NCI-H2171 treated with DMSO at 0.1 percent for 48 hours (cell line): Measurements from ENCODE around the gene GASK1B.

ENCODE experiments used
- DNase-seq: peaks from one replicate; lab custom pipeline; 2025; lab: John Stamatoyannopoulos, UW

Gene GASK1B

DNA sequence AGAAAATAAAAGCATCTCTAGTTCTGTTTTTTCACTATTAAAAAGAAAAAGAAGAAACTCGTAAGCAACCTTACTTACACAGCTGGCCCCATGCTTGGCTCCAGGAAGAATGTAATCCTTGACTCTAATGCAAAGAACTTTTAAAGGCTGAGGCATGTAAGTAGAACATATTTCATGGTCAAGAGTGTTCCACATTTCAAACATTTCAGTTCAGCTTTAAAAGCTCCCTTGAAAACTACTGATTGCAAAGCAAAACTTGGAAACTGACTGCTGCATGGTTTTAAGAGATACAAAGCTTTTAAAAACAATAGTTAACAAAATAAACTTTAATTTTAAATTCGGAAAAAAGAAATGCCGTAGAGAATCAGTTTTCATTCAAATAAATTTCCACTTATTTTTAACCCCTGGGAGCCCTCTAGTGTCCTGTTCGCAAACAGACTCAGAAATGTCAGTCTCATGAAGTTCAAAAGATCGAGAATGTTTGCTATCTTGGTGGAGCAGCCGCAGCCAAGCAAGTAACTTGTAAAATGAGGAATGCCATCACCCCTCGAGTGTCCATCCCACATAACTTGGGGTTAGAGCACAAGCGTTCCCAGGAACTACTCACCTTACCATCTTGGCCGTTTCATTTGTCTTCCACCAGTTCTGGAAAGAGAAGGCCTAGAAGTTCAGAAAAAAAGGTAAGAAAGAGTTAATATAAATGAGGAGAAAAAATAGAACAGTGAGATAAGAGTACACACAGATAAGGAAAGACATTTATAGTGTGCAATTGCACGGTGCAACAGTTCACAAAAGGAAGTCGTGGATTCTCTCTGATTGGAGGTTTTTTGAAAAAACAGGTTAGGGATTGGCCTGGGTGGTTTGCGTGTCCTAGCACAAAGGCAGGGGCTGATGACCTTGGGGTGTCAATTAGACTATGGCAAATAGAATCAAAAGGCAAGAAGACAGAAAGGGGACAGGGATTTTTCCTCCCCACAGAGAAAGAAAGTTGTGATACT is at the start of gene GASK1B:
TSS of gene GASK1B (minus strand) at position 765 of the 998 bp plus-strand sequence. CDS start 1,650 bp downstream, outside the sequence.
- peak; percentile 20 for DNase-seq

DNA sequence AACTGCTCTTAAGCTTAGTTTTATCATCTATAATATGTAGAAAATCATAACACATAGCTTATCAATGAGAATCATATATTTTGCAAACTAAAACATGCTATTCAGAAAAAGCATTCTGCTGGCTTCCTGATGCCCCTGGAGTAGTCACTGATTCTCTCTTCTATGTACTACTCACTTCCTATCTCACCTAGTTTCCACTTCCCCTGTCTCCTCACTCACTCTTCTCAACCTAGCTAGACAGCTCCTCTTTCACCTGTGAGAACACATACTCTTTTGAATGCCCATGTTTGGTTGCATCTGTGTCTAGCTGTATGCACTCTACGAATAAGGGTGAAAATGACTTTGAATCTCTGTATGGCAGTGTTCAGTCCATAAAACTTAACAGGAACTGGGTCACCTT is 46.8 kb upstream of the GASK1B start:
- DNase-seq, result no peak

DNA sequence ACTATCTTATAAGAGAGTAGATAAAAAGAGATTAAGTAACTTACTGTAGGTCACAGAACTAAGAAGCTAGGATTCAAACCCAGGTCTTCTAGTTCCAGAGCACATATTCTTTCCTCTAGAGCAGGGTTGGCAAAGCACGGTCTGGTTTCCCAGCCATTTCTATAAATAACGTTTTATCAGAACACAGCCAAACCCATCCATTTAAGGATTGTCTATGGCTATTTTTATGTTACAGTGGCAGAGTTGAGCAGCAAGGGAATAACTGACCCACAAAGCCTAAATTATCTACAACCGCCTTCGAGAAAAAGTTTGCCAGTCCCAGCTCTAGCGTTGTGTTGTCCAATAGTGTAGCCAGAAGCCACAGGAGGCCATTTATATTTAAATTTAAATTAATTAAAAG is 44.9 kb upstream of the GASK1B start:
- no peak for DNase-seq

DNA sequence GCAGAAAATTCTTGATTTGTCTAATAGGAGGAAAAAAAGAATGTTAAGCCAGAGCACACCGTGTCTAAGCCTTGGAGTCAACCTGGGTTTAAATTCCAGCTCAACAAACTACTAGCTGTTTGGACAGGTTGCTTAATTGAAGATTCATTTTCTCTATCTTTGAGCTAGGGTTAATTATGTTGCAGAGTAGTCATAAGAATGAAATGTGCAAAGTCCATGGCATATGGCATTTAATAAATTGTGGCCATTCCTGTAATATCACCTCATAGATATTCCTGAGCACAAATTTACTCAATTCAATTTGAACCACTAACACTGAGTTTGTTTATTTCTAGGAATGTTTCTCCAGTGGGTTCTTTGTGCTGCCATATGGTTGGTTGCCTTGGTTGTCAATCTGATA is 42.0 kb upstream of the GASK1B start:
- no peak for DNase-seq

DNA sequence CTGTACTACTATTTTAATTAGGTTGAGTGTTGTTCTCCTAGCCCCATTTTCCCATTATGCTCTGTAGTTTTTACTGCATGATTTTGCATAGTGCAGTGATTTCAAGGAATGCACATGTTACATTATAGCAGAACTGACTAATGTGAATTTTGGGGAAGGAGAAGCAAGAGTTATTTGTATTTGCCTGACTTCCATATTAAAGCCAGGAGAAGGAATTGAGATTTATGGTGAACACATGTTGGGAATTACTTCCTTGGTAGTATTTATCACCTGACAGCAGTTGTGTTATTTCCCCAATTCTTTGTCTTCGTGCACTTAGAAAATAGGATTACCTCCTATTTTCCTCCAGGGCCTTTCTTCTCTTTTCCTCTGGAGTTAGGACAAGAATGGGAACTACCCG is 40.6 kb upstream of the GASK1B start:
- DNase-seq, result no peak

DNA sequence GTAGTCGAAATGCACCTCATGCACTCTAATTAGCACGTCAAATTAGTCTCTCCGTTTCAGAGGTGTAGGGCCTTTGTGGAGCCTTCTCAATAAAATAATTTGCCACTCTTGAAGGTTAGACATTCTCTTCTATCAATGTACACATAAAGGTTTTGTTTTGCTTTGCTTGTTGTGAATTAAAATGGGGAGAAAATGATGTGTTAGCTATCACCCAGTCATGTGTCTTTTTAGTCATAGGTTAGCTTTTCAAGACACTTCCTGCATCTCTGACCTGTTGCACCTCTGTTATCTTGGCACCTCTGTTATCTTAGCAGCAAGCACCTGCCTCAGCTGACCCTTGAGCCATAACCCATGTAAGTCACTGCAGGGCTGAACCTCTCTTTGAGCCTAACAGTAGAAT is 38.4 kb upstream of the GASK1B start:
- DNase-seq, result no peak

DNA sequence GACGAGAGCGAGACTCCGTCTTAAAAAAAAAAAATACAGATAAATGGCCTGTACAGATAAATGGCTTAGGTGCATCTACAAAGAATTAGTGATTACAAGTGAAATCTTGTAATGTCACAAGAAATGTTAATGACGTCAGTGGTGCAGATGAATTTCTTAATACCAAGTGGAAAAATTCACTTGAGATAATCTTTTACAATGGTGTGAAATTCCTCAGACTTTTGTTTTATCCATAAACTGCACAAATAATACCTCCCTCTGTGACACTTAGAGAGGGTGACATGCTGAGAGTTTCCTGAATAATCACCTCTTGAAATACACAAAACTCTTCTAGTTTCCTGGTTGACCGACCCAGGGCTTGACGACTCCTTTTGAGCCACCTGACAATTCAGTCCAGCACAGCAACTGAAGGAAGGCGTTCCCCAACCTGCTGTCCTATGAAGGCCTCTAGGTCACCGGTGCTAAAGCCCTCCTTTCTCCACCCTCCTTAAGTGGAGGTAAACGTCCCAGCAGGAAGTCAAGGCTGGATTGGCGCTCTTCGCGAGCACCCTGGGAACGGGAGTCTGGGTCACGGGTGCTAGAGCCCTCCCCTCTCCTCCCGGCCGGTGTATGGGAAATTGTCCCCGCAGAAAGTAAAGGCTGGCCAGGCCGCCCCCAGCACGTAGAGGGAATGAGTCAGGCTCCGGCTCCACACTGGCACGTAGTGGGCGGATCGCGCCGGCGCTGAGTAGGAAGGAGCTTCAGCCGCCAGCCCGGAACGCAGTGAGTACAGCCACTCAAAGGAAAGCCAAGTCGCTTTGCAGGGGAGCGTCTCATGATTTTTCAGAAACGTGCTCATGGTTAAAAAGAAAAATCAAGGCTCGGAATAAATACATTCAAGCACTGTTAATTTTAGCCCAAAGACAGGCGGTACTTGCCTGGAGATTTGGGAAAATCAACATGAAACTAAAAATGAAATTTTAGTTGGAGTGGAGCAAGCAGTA is 37.3 kb upstream of the GASK1B start, which contains the start of gene TMEM144:
TSS of gene TMEM144 (plus strand) at position 662 of the 983 bp plus-strand sequence. CDS start 2,182 bp downstream, outside the sequence.
- no peak for DNase-seq

DNA sequence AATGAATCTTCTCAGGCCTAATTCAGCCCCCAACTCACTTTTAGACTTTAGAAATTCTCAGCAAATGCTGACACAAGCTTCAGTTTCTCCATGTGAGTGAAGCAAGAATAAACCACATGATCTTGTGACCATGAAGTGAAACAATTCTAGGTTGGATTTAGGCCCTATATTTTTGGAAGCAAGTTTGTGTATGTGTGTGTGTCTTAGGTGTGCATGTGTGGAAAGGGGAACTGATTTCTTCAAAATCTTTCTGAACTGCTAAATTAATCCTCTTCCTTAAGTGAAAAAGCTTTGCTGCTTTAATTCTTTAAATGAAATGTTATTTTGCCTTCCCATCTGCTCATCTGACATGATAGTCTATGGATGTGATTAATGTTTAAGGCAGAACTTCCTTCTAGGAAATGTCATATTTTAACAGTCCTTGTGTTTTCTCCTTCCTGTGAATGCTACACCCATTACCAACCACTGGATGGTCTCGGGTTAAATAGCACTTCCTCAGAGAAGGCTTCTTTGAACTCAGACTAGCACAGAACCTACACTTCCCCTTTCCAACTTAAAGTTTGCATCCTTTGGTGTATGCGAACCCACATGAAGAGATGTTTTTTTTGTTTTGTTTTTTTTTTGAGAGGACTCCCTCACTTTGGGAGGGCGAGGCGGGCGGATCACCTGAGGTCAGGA is 36.3 kb upstream of the GASK1B start:
- DNase-seq, result no peak

DNA sequence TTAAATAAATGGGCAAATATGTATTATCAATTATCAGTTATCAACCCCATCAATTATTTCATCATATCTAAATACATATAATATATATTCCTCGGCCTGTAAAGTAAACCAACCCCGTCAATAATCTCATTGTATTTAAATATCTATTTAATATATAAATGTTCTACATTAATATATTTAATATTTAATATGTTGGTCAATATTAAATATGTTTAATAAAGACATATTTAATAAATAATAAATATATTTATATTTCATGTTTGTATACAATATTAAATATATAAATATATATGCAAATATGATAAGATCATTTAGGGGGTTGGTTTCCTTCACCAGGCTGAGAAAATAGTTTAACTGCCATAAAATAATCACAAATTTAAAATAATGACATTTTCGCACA is 31.1 kb upstream of the GASK1B start:
- no peak for DNase-seq

DNA sequence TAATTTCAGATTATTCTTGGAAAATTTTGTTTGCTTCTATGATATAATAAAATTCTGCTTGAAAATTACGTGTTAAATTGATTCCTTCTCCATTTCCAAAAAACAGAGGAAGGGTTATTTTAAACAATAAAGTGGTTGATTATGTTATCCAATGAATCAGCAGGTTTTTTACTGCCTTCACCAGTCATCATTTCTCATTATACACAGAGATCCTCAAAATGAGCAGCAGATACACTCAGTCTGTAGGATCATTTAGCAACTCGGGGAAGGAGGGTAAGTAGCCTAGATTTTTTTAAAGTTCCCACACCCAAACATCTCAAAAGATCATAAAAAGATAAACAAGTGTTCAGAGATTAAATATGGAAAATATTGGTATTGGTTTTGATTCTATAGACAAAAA is 30.6 kb upstream of the GASK1B start:
- no peak for DNase-seq

DNA sequence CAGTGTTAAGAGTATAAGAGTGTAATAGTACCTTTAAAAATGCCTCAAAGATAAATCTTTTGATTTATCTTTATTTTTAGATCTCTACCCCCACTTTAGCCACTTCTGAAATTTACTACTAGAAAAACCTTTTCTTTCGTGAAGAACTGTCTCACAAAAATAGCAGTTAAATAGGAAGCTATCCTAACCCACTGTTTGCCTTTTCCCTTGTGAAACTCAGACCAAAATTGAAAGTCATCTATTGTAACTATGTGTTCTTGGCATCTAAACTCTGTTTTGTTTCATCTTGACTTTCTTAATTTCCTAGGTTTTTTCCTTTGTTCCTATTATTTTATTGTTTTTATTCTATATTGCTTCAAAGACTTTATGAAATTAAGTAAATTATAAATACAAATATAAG is 29.7 kb upstream of the GASK1B start:
- DNase-seq, result no peak

DNA sequence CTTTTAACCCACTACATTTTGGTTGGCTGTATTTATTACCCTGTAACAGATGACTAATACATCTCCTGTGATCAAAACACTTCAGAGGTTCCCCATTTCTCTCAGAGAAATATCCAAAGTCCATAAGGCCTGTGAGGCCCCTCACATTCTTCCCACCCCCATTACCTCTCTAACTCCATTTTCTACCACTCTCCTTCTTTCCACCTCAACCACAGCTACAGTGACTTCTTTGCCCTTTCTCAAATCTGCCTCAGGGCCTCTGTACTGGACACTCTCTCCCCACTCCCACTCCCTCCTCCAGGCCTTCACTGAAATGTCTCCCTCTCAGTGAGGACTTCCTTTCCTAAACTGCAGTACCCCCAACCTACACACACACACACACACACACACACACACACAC is 29.1 kb upstream of the GASK1B start:
- no peak for DNase-seq

DNA sequence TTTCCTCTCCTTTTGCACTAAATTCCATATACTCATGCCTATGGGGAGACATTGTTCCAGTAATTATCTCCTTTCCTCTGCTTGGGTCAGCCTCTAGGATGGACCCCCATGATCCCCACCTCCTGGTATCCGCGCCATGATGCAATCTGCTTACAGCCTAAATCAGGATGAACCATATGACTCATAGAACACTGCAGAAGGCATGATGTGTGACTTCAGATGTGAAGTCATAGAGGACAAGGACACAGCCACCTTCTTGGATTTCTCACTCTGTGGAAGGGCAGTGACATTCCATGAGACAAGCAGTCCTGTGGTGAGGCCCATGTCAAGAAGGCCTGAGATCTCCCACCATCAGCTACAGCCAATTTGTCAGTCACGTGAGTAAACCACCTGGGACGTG is 28.5 kb upstream of the GASK1B start:
- DNase-seq, result no peak

DNA sequence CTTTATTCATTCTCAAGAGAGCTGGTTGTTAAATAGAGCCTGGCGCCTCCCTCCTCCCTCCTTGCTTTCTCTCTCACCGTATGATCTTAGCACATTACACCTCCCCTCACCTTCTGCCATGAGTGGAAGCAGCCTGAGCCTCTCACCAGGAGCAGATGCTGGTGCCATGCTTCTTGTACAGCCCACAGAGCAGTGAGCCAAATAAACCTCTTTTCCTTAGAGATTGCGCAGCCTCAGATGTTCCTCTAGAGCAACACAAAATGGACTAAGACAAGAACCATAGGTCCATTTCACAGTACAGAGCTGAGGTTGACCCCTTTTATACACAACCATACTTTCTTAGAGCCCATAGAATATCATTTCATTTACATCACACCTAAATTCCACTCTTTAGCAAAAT is 27.4 kb upstream of the GASK1B start:
- DNase-seq, result no peak

DNA sequence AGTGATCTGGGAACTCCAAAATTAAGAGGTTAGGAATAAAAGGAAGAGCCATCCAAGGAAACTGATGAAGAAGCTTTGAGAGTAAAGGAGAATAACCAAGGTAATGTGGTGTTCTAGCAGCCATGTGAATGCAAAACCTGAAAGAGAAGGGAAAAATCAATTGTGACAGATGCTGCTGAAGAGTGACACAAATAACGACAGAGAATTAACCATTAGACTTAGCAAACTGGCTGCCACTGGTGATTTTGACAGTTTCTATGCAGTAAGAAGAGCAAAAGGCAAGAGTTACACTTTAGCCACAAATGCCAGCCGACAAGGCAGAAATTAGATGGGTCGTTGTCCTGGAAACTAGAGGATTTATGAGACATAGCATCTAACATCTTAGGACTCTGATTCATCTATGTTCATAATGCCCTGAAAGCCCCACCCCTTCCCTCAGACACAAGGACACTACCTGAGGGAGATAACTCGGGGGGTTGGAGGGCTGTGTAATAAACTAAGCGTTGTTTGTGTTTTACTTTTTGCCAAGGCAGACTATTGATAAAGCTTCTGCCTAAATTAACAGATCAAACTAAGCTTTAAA is 24.5 kb upstream of the GASK1B start:
- DNase-seq, result no peak

DNA sequence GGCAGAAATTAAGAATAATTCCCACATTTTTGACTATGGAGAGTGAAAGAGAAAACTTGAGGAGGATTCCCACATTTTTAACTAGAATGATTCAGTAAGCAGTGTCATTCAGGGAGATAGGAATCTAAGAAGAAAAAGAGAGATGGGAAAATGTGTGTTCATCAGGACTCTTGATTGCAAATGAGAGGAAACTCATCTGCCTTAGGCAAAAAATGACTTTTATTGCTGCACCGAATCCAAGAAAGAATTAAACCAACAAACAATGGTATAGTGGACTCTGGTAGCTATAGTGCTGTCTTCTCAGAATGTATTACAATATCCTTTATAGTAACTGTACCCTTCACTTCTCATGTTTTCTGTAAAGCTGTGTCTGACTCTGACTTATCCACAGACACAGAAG is 22.5 kb upstream of the GASK1B start:
- no peak for DNase-seq

DNA sequence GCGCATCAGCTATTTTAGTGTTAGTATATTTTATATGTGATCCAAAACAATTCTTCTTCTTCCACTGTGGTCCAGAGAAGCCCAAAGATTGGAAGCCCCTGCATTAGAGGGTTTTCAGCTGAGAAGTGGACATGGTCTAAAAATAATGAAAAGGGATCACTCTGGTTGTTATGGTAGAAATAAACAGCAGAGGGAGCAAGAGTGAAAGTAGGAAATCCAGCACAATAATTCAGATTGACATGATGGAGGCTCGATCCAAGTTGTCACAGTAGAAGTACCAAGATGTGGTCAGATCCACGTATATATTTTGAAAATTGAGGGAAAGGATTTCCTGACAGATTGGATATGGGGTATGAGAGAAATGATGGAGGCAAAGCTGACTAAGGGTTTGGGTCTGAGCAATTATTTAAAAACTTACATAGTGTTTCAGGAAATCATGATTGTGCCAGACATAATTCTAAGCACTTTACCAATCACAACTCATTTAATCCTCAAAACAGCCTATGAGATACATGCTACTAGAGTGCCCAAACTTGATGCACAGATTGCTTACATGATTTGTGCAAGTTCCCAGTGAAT is 20.4 kb upstream of the GASK1B start:
- DNase-seq, result peak; percentile 12

DNA sequence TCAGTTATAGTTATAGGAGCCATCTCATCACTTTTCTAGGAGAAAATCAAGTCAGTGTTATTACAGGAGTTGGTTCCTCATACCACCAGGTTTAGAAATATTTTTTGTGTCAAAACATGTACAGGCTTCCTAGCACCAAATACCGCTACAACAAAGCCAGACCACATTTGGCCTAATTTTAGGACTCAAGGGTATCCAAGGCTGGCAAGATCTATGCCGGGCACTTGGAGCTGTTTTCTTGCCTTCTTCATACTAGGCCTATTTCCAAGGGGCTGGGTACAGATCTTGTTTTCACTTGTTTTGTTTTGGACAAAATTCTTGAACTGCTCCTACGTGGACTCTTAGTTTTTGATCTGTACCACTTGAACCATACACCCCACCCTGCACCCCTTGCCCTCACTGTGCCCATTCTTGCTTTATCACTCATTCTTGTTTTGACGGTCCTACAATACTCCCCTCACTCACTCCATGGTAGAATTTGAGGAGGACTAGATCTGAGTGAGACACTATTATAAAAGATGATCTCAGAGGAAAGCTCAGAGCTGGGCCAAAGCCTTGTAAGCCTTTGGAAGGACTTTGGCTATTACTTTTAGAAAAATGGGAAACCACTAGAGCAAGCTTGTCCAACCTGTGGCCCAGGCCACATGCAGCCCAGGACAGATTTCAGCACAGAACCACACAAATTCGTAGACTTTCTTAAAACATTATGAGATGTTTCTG is 19.8 kb upstream of the GASK1B start:
- no peak for DNase-seq

DNA sequence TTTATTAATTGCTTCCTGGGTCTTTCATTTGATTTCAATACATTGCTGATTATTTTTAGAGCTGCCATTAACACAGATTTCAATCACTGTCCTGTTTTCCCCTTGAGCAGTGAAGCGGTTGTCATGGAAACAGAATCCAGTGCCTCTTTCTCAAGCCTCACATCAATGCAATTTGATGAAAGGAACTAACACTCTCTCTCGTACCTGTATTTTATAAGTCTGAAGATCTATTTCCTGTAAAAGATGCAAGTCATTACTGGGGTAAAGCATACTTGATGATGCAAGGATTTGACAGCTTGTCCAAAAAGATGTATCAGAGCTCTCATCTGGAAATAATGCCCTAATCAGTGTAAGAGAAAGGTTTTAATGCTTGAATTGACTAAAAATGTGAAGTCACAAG is 17.9 kb upstream of the GASK1B start:
- no peak for DNase-seq

DNA sequence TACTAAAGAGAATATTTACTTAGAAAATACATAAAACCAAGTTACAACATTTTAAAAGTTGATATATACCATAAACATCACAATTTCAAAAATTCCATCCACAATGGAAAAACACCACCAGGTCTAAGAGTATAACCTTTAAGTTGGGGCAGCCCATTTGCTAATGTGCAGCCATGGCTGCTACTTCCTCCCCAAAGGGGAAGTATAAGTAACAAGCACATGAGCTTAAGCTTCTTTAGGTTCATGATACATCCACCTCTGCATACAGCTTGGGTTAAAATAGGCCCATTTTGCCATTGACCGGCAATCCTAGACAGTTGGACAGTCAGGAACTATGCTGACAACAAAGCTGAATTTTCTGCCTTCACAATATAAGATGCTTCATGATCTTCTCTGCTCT is 16.6 kb upstream of the GASK1B start:
- no peak for DNase-seq

DNA sequence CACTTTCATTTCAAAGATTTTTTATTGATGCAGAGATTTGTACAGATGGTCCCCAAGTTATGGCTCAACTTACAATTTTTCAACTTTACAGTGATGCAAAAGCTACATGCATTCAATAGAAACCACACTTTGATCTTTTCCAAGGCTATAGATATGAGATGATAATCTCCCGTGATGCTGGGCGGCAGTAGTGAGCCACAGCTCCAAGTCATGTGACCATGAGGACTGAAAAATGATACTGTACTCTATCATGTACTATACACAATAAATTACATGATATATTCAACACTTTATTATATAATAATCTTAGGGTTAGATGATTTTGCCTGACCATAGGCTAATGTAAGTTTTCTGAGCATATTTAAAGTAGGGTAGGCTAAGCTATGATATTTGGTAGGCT is 14.0 kb upstream of the GASK1B start:
- DNase-seq, result no peak
